ENCODE results near the gene TRIP13.

Gene TRIP13

DNA sequence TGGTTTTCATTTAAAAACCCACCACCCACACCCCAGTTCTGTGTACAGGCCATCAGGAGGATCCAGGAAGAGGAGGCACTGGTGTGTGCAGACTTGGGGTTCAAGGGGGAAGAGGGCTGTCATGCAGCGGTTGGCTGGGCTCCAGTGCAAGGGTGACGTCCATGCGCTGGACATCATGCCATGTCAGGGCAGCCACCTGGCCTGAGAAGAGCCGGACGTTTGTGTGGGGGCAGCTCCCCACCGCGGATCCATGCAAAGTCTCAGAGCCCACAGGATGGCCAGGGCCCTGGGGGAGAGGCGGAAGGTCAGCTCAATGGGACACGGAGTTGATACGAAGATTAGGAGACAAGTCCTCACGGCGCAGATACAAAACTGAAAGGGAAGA lies 11.1 kb upstream of the TRIP13 start:
- Histone ChIP-seq H3K27me3 (ENCODE audit: control insufficient read depth, insufficient read depth, low read length) (no peaks in the 10 kb centered on the region), H3K9ac (ENCODE audit: low read length) (no peak overlapping the region), H3K4me3 (ENCODE audit: low read length) (no peak overlapping the region), H3K9me3 (ENCODE audit: control insufficient read depth, low read depth, low read length) (no peaks in the 10 kb centered on the region), H3K4me1 (ENCODE audit: control insufficient read depth, low read depth, low read length) (no peaks in the 10 kb centered on the region), H3K36me3 (ENCODE audit: control insufficient read depth, low read depth, low read length) (peaks cover 77% of the 10 kb centered on the region), H3K27ac (ENCODE audit: low read length) (no peak overlapping the region)

DNA sequence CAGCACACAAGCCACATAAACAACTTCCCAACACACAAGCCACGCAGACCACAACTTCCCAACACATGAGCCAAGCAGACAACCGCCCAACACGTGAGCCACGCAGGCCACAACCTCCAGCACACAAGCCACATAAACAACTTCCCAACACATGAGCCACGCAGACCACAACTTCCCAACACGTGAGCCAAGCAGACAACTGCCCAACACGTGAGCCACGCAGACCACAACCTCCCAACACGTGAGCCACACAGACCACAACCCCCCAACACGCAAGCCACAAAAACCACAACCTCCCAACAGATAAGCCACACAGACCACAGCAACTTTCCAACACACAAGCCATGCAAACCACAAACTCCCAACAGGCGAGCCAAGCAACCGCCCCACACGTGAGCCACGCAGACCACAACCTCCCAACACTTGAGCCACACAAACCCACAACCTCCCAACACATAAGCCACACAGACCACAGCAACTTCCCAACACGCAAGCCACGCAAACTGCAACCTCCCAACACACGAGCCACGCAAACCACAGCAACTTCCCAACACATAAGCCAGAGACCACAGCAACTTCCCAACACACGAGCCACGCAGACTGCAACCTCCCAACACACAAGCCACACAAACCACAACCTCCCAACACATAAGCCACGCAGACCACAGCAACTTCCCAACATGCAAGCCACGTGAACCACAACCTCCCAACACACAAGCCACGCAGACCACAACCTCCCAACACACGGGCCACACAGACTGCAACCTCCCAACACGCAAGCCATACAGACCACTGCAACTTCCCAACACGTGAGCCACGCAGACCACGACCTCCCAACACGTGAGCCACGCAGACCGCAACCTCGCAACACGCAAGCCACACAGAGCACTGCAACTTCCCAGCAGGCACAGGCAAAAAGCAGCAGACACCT lies 10.2 kb upstream of the TRIP13 start:
- peaks cover 77% of the 10 kb centered on the region for H3K36me3 ChIP-seq (ENCODE audit: control insufficient read depth, low read depth, low read length)
- H3K4me3 ChIP-seq (ENCODE audit: low read length), result no peak overlapping the region
- H3K27ac ChIP-seq (ENCODE audit: low read length), result no peak overlapping the region
- H3K27me3 ChIP-seq (ENCODE audit: control insufficient read depth, insufficient read depth, low read length), result no peaks in the 10 kb centered on the region
- no peaks in the 10 kb centered on the region for H3K4me1 ChIP-seq (ENCODE audit: control insufficient read depth, low read depth, low read length)
- no peak overlapping the region for H3K9ac ChIP-seq (ENCODE audit: low read length)
- H3K9me3 ChIP-seq (ENCODE audit: control insufficient read depth, low read depth, low read length), result no peaks in the 10 kb centered on the region

DNA sequence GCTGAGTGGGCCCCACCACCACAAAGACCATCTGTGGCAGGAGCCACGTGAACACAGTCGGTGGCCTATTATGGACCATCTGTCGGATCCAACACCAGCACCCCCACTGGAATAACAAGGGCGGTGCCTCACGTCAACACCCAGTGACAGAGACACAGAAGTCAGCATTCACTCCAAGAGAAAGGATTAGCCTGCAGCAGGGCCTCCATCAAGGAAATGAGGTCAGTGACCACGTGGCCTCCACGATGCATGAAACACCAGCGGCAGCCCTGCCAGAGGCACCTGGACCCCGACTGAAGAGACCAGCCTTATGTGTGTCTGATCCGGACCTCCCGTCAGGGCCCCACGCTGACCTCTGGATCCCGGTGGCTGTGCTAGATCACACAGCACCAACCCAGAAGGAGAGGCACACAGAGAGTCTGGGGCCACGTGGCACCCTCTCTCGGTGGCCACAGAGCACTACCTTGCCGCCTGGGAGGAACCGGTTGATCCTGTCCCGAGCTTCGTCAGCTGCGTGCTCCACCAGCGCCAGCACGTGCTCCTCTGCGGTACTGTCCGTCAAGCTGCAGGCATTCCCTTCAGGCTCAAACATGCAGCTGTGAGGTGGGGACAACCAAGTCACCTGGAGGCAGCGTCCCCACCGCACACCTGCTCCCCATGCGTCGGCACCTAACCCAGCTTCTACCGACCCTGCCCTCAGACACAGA lies 9.1 kb upstream of the TRIP13 start:
- Histone ChIP-seq H3K9ac (ENCODE audit: low read length) (no peak overlapping the region), H3K4me1 (ENCODE audit: control insufficient read depth, low read depth, low read length) (no peaks in the 10 kb centered on the region), H3K36me3 (ENCODE audit: control insufficient read depth, low read depth, low read length) (peaks cover 80% of the 10 kb centered on the region), H3K27ac (ENCODE audit: low read length) (no peak overlapping the region), H3K9me3 (ENCODE audit: control insufficient read depth, low read depth, low read length) (no peaks in the 10 kb centered on the region), H3K27me3 (ENCODE audit: control insufficient read depth, insufficient read depth, low read length) (no peaks in the 10 kb centered on the region), H3K4me3 (ENCODE audit: low read length) (no peak overlapping the region)

DNA sequence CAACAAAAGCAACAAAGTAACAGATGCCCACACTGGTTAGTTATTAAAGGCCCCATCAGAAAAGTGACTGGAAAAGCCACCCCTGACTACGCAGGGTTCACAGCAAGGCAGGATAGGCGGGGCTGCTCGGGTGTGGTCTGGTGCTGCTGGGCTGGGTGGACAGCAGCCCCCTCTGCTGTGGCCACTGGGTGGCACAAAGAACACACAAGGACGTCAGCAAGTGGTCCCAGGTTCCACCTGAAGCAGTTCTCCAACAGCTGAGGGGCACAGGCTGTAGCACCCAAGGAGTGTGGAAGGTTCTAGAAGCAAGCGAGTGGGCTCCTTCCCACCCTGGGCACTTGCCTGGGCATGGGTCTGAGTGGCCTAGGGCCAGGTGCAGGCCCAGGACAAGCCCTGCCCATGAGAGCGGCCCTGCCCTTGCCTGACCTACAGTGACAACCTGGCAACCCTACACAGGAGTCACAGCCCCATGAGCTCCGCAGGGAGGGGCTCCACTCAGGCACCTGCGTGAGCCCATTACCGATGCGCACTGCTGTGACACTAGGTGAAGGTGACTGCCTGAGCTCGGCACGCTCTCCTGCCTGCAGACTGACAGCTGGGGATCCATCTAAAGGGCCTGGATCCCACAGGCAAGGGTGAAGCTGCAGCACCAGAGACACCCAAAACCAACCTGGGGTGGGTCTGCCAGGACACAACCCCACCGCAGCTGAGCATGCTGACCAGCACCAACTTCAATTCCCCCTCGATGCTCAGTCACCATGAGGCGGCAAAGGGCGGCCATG lies 8.1 kb upstream of the TRIP13 start:
- no peaks in the 10 kb centered on the region for H3K9me3 ChIP-seq (ENCODE audit: control insufficient read depth, low read depth, low read length)
- H3K4me1 ChIP-seq (ENCODE audit: control insufficient read depth, low read depth, low read length), result no peaks in the 10 kb centered on the region
- no peak overlapping the region for H3K4me3 ChIP-seq (ENCODE audit: low read length)
- no peak overlapping the region for H3K27ac ChIP-seq (ENCODE audit: low read length)
- H3K9ac ChIP-seq (ENCODE audit: low read length), result no peak overlapping the region
- no peaks in the 10 kb centered on the region for H3K27me3 ChIP-seq (ENCODE audit: control insufficient read depth, insufficient read depth, low read length)
- H3K36me3 ChIP-seq (ENCODE audit: control insufficient read depth, low read depth, low read length), result peaks cover 89% of the 10 kb centered on the region

DNA sequence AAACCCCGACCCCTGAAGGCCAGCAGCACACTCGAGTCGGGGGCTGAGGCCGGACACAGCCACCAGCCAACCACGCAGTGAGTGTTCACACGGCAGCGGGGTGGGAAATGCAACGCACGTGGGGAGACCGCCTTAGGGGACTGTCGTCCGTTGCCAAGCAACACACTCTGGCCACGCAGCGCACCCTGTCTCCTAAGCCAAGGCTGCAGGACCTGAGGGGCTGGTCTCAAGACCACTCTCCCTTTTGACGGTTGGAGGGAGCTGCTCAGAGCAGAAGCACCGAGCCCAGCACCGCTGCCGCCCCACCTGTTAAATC lies 7.6 kb upstream of the TRIP13 start:
- Histone ChIP-seq H3K9me3 (ENCODE audit: control insufficient read depth, low read depth, low read length) (no peaks in the 10 kb centered on the region), H3K27me3 (ENCODE audit: control insufficient read depth, insufficient read depth, low read length) (no peaks in the 10 kb centered on the region), H3K4me3 (ENCODE audit: low read length) (no peak overlapping the region), H3K4me1 (ENCODE audit: control insufficient read depth, low read depth, low read length) (no peaks in the 10 kb centered on the region), H3K36me3 (ENCODE audit: control insufficient read depth, low read depth, low read length) (peaks cover 93% of the 10 kb centered on the region), H3K9ac (ENCODE audit: low read length) (no peak overlapping the region), H3K27ac (ENCODE audit: low read length) (no peak overlapping the region)

DNA sequence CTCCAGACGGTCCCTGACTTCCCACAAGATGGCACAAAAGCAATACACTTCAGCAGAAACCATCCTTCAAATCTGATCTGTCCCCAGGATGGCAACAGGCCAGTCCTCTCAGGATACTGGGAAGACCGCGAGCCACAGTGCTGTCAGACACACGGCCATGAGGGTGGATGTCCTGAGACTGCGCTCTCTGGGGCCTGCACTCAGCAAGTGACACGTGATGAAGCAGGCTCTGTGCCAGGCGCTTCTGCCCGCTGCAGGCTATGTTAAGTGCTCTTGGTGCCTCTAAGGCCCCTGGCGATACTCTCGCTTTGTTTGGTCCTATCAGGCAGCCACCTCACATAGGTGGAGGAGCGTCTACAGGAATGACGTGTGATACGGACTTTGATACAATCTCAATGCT lies 7.2 kb upstream of the TRIP13 start:
- Histone ChIP-seq H3K4me1 (ENCODE audit: control insufficient read depth, low read depth, low read length) (no peaks in the 10 kb centered on the region), H3K27me3 (ENCODE audit: control insufficient read depth, insufficient read depth, low read length) (no peaks in the 10 kb centered on the region), H3K36me3 (ENCODE audit: control insufficient read depth, low read depth, low read length) (peaks cover 97% of the 10 kb centered on the region)

DNA sequence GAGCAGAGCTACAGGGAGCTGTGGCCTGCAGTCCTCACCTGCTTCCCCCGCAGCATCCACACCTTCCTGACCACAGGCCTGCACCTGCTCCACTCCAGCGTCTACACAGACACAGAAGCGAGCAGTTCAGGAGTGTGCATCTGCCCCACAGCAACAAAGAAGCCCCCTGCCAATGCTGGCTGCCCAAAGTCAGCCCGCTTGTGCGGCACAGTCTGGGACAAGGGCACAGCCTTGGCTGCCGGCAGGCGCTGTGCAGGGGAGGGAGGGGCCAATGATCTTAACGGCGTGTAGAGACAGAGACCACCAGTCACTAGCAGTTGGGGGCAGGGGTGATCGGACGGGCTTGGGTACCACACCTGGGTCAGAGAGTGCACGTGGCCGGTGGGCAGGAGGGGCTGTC lies 6.6 kb upstream of the TRIP13 start:
- H3K27ac ChIP-seq (ENCODE audit: low read length), result no peak overlapping the region
- H3K9ac ChIP-seq (ENCODE audit: low read length), result no peak overlapping the region
- no peak overlapping the region for H3K4me3 ChIP-seq (ENCODE audit: low read length)
- H3K4me1 ChIP-seq (ENCODE audit: control insufficient read depth, low read depth, low read length), result no peaks in the 10 kb centered on the region
- H3K9me3 ChIP-seq (ENCODE audit: control insufficient read depth, low read depth, low read length), result no peaks in the 10 kb centered on the region
- H3K36me3 ChIP-seq (ENCODE audit: control insufficient read depth, low read depth, low read length), result peaks cover 98% of the 10 kb centered on the region
- no peaks in the 10 kb centered on the region for H3K27me3 ChIP-seq (ENCODE audit: control insufficient read depth, insufficient read depth, low read length)

More for the DNA sequence above, 7.2 kb upstream of the TRIP13 start:
- Histone ChIP-seq H3K9me3 (ENCODE audit: control insufficient read depth, low read depth, low read length) (no peaks in the 10 kb centered on the region), H3K27ac (ENCODE audit: low read length) (no peak overlapping the region), H3K4me3 (ENCODE audit: low read length) (no peak overlapping the region), H3K9ac (ENCODE audit: low read length) (no peak overlapping the region)

DNA sequence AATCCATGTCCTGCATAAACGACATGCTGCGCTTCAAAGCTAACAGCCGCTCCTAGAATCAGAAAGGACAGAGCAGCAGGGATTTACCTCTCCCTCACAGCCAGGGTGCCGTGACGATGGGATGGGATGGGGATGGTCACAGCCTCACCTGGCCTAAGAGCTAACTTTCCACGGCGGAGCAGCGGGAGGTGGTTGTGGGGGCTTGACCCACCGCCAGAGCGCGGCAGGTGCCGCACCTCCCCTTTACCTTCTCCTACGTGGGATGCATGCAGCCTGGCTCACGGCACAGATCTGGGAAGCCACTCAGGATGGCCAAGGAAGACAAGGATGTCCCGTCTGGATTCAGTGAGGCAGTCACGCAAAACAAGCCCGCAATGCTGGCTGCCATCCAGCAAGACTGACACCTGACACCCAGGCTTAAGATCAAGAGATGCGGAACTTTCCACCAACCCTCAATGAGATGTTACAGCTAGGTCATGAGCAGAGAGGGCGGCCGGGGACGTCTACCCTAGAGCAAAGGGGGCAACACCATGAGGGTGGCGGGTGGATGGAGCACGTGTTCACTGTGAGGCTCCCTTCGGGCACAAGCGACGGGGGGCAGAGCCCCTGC lies 5.9 kb upstream of the TRIP13 start:
- H3K9ac ChIP-seq (ENCODE audit: low read length), result no peak overlapping the region
- no peaks in the 10 kb centered on the region for H3K9me3 ChIP-seq (ENCODE audit: control insufficient read depth, low read depth, low read length)
- H3K27ac ChIP-seq (ENCODE audit: low read length), result no peak overlapping the region
- H3K4me1 ChIP-seq (ENCODE audit: control insufficient read depth, low read depth, low read length), result no peaks in the 10 kb centered on the region
- H3K36me3 ChIP-seq (ENCODE audit: control insufficient read depth, low read depth, low read length), result peaks cover 90% of the 10 kb centered on the region
- H3K4me3 ChIP-seq (ENCODE audit: low read length), result no peak overlapping the region
- no peaks in the 10 kb centered on the region for H3K27me3 ChIP-seq (ENCODE audit: control insufficient read depth, insufficient read depth, low read length)

DNA sequence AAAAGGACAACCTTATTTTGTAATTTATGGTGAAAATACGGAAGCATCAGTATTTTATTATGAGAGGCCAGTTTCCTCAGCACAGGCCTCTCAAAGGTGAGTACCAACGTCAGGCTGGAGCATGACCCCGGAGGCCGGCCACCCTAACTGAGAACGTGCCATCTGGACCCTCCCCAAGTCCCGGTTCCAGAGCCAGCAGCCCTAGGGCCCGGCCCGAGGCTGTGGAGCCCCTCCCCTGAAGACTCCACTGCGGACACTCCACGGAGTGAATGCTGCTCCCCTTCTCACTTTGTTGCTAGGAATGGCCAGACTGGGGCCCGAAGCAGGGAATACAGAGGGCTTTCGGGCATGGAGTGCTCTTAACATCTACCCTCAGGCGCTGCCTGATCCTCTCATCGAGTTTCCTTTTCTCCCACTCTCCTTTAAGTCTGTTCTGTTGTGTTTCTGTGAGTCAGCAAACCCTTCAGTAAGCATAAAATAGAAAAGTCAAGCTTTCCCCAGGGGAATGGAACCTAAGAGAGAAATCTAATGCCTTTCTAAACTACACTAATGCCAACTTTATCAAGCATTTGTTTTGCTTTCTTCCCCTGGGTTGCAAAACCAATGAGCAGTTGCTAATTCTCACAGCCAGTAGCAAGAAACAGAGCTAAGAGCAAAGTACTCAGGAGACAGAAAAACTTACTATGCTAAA lies 4.6 kb upstream of the TRIP13 start:
- H3K36me3 ChIP-seq (ENCODE audit: control insufficient read depth, low read depth, low read length), result peaks cover 78% of the 10 kb centered on the region
- no peaks in the 10 kb centered on the region for H3K9me3 ChIP-seq (ENCODE audit: control insufficient read depth, low read depth, low read length)
- H3K9ac ChIP-seq (ENCODE audit: low read length), result no peak overlapping the region
- no peak overlapping the region for H3K27ac ChIP-seq (ENCODE audit: low read length)
- H3K27me3 ChIP-seq (ENCODE audit: control insufficient read depth, insufficient read depth, low read length), result no peaks in the 10 kb centered on the region
- no peak overlapping the region for H3K4me3 ChIP-seq (ENCODE audit: low read length)
- no peaks in the 10 kb centered on the region for H3K4me1 ChIP-seq (ENCODE audit: control insufficient read depth, low read depth, low read length)

DNA sequence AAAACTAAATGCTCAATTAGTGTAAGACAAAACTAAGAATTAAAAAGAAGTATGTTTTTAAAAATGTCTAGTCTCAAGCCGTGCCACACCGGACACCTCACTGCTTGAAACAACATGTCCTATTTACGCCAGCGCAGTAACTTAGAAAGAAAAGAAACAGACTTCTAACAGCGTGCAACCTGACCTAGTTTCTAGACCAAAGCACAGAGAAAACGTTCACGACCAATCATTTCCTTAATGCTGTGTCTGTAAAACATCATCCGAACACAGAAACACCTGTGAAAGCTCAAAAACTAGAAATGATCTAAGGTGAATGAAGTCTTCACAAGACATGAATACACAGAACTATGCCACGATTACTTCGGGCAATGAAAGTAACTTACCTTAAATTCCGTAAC lies 4.0 kb upstream of the TRIP13 start:
- Histone ChIP-seq H3K9ac (ENCODE audit: low read length) (no peak overlapping the region), H3K36me3 (ENCODE audit: control insufficient read depth, low read depth, low read length) (peaks cover 72% of the 10 kb centered on the region), H3K27ac (ENCODE audit: low read length) (no peak overlapping the region), H3K9me3 (ENCODE audit: control insufficient read depth, low read depth, low read length) (no peaks in the 10 kb centered on the region), H3K27me3 (ENCODE audit: control insufficient read depth, insufficient read depth, low read length) (no peaks in the 10 kb centered on the region), H3K4me3 (ENCODE audit: low read length) (no peak overlapping the region), H3K4me1 (ENCODE audit: control insufficient read depth, low read depth, low read length) (no peaks in the 10 kb centered on the region)

All from iPS-18a (cell line).